ENCODE data around the gene CNOT4. TPM values are rescaled to one million over a fixed set of nuclear protein-coding genes. Genes with fewer than 3 reads are reported as not detected.

Gene CNOT4
- total and polyA plus RNA-seq, 2 donors (not counting 1 experiment from before 2014, with no cell fraction given): 14.9 to 15.9 TPM

DNA sequence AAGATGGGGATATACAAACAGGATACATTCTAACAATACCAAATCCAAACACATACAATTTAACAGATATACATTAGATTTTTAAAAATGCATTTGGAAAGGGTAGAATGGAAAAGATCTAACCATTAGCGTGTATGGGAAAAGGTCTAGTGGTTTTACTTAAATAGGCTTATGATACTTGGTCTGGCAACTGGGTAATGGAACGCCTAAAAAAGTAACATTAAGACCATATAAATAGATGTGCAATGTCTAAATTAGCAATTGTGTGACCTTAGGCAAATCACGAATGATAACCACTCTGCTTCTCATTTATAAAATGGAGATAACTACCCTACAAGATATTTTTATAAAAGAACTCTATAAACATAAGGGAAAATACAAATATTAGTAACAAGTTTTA lies 135.2 kb downstream of the CNOT4 start:
- TF ChIP-seq CTCF (conservative IDR thresholded peaks at IDR 0.05 in 1 of 2, IDR thresholded peaks at IDR 0.05 in 1 of 2; ENCODE audit: low read depth in 1 of 2, low read length in 2 of 2) (no peak), EZH2 (IDR thresholded peaks at IDR 0.05; ENCODE audit: low read length, missing control alignments) (no peak)
- Histone ChIP-seq H3K9me3 (ENCODE audit: control insufficient read depth, insufficient read depth, low read depth, low read length) (no peaks in the 10 kb centered on the region), H3K36me3 (ENCODE audit: control insufficient read depth, insufficient read depth, low read length) (no peaks in the 10 kb centered on the region), H2AFZ (ENCODE audit: low read length) (no peak overlapping the region), H3K79me2 (ENCODE audit: control insufficient read depth, insufficient read depth, low read length) (no peaks in the 10 kb centered on the region), H3K27ac (ENCODE audit: insufficient read depth, low read length) (no peak overlapping the region), H3K9ac (ENCODE audit: insufficient read depth, low read length) (no peak overlapping the region), H3K27me3 (ENCODE audit: control insufficient read depth, insufficient read depth, low read length) (no peaks in the 10 kb centered on the region), H3K4me2 (ENCODE audit: extremely low read depth, insufficient read depth, low read length) (no peak overlapping the region), H3K4me3 (replicated peaks in 1 of 4; ENCODE audit: control extremely low read depth in 1 of 4, insufficient read depth in 1 of 4, low read depth in 3 of 4, low read length in 4 of 4) (no peak overlapping the region), H3K4me1 (ENCODE audit: control insufficient read depth, extremely low read depth, insufficient read depth, low read length) (no peaks in the 10 kb centered on the region), H4K20me1 (ENCODE audit: control insufficient read depth, extremely low read depth, insufficient read depth, low read length) (no peaks in the 10 kb centered on the region)
- no peak for DNase-seq (ENCODE audit: low read depth in 2 of 2)

DNA sequence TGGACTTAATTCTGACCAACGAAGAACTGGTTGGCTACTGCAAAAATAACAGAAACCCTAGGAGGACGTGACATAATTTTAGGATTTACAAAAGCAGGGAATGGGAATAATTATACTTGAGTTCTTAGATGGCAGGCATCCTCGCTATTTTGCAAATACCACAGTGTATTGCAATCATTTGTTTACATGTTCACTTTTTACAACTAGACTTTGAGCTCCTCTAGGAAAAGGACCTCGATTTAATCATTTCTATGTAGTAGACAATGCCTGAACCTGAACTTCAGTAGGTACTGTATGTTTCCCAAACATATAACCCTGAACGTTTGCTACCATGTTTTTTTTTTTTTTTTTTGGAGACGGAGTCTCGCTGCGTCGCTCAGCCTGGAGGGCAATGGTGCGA lies 137.7 kb downstream of the CNOT4 start:
- Histone ChIP-seq H3K79me2 (ENCODE audit: control insufficient read depth, insufficient read depth, low read length) (no peaks in the 10 kb centered on the region), H3K27ac (ENCODE audit: insufficient read depth, low read length) (no peak overlapping the region), H3K4me3 (replicated peaks in 1 of 4; ENCODE audit: control extremely low read depth in 1 of 4, insufficient read depth in 1 of 4, low read depth in 3 of 4, low read length in 4 of 4) (no peak overlapping the region), H3K36me3 (ENCODE audit: control insufficient read depth, insufficient read depth, low read length) (no peaks in the 10 kb centered on the region), H4K20me1 (ENCODE audit: control insufficient read depth, extremely low read depth, insufficient read depth, low read length) (no peaks in the 10 kb centered on the region), H3K4me2 (ENCODE audit: extremely low read depth, insufficient read depth, low read length) (no peak overlapping the region), H3K9ac (ENCODE audit: insufficient read depth, low read length) (no peak overlapping the region), H3K9me3 (ENCODE audit: control insufficient read depth, insufficient read depth, low read depth, low read length) (no peaks in the 10 kb centered on the region), H3K27me3 (ENCODE audit: control insufficient read depth, insufficient read depth, low read length) (no peaks in the 10 kb centered on the region), H3K4me1 (ENCODE audit: control insufficient read depth, extremely low read depth, insufficient read depth, low read length) (no peaks in the 10 kb centered on the region), H2AFZ (ENCODE audit: low read length) (no peak overlapping the region)
- no peak for TF ChIP-seq CTCF (conservative IDR thresholded peaks at IDR 0.05 in 1 of 2, IDR thresholded peaks at IDR 0.05 in 1 of 2; ENCODE audit: low read depth in 1 of 2, low read length in 2 of 2)
- DNase-seq (ENCODE audit: low read depth in 2 of 2): no peak

DNA sequence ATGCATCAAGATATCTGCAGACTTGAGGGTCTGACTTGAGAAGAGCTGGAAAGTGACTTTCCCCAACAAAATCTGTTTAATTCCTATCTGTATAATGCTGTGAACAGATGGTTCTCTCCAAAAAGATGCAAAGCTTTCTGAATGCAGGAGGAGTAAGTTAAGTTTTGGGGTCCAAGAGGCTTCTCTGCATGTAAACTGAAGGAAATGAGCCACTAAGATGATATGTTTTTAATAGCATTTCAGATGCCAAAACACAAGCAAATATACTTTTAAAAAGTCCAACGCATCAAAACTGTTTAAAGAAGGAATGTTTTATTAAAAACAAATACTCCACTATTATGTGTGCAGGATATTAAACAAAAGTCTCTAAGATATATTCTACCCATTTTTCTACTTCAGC lies 139.2 kb downstream of the CNOT4 start:
- Histone ChIP-seq H3K9me3 (ENCODE audit: control insufficient read depth, insufficient read depth, low read depth, low read length) (no peaks in the 10 kb centered on the region), H4K20me1 (ENCODE audit: control insufficient read depth, extremely low read depth, insufficient read depth, low read length) (no peaks in the 10 kb centered on the region), H3K27ac (ENCODE audit: insufficient read depth, low read length) (no peak overlapping the region), H3K9ac (ENCODE audit: insufficient read depth, low read length) (no peak overlapping the region), H3K36me3 (ENCODE audit: control insufficient read depth, insufficient read depth, low read length) (no peaks in the 10 kb centered on the region), H3K79me2 (ENCODE audit: control insufficient read depth, insufficient read depth, low read length) (no peaks in the 10 kb centered on the region), H3K4me1 (ENCODE audit: control insufficient read depth, extremely low read depth, insufficient read depth, low read length) (no peaks in the 10 kb centered on the region), H3K27me3 (ENCODE audit: control insufficient read depth, insufficient read depth, low read length) (no peaks in the 10 kb centered on the region), H2AFZ (ENCODE audit: low read length) (no peak overlapping the region), H3K4me3 (replicated peaks in 1 of 4; ENCODE audit: control extremely low read depth in 1 of 4, insufficient read depth in 1 of 4, low read depth in 3 of 4, low read length in 4 of 4) (no peak overlapping the region), H3K4me2 (ENCODE audit: extremely low read depth, insufficient read depth, low read length) (no peak overlapping the region)
- TF ChIP-seq CTCF (conservative IDR thresholded peaks at IDR 0.05 in 1 of 2, IDR thresholded peaks at IDR 0.05 in 1 of 2; ENCODE audit: low read depth in 1 of 2, low read length in 2 of 2) (no peak), EZH2 (IDR thresholded peaks at IDR 0.05; ENCODE audit: low read length, missing control alignments) (no peak)
- DNase-seq (ENCODE audit: low read depth in 2 of 2): no peak

Data from fibroblast of lung (primary cell).